ENCODE results near the gene ST8SIA4. TPM values are rescaled to one million over a fixed set of nuclear protein-coding genes. Genes with fewer than 3 reads are reported as not detected.

Gene ST8SIA4
- total and polyA plus RNA-seq, 10 of the 15 experiments (the other 5 are each of a cell fraction or from before 2014, with no cell fraction given) = 4.4 to 30.9 (median 19.5) TPM

DNA sequence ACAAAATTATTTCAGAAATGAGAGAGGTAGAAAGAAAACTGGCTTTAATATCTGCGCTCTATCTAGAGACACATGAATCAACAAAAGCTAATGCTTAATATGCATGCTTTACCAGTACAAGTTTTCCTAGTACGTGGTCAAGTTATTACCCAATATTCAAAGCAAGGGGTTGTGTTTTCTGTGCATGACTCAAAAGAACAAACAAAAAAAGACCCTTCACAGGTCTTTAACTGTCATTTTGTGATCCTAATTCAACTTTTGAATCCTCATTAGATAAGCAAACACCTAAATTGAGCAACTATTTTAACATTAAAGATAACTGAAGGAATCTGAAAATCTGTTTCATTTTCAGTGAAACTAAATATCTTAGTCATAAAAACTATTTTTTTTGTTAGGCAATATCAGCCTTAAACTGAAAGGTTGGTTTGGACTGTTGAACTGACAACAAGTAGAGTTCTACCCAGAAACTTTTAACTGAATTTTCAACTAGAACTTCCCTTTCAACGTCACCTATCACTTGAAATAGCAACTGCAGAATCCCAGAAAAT lies 12.5 kb downstream of the ST8SIA4 start (continued):
- TF ChIP-seq NFIC (IDR thresholded peaks at IDR 0.05; ENCODE audit: low read depth, low read length) (0 out of 2 replicates have a peak, but pooled peaks have one; percentile 59), POLR2A (IDR thresholded peaks at IDR 0.05; ENCODE audit: low read depth, low read length) (no peak), STAT1 (conservative IDR thresholded peaks at IDR 0.05) (no peak), RBBP5 (conservative IDR thresholded peaks at IDR 0.05) (0 out of 2 replicates have a peak, but pooled peaks have one; percentile 39), PML (IDR thresholded peaks at IDR 0.05; ENCODE audit: low read length) (no peak), IRF3 (IDR thresholded peaks at IDR 0.05) (no peak), REST (IDR thresholded peaks at IDR 0.05; ENCODE audit: low read depth, low read length) (no peak), NRF1 (conservative IDR thresholded peaks at IDR 0.05; ENCODE audit: low read depth, low read length) (no peak), MXI1 (IDR thresholded peaks at IDR 0.05; ENCODE audit: low read depth, low read length) (no peak), NR2C1 (IDR thresholded peaks at IDR 0.05) (no peak), PRDM15 (CRISPR knock-in tag; IDR thresholded peaks at IDR 0.05) (no peak), NKRF (conservative IDR thresholded peaks at IDR 0.05) (no peak), RUNX3 (IDR thresholded peaks at IDR 0.05; ENCODE audit: low read length) (peak; percentile 74; the same call in 1 of the 2 replicates), ZNF274 (IDR thresholded peaks at IDR 0.05; ENCODE audit: insufficient read depth, insufficient read length) (no peak)
- TF ChIP-seq, protein P1, sequence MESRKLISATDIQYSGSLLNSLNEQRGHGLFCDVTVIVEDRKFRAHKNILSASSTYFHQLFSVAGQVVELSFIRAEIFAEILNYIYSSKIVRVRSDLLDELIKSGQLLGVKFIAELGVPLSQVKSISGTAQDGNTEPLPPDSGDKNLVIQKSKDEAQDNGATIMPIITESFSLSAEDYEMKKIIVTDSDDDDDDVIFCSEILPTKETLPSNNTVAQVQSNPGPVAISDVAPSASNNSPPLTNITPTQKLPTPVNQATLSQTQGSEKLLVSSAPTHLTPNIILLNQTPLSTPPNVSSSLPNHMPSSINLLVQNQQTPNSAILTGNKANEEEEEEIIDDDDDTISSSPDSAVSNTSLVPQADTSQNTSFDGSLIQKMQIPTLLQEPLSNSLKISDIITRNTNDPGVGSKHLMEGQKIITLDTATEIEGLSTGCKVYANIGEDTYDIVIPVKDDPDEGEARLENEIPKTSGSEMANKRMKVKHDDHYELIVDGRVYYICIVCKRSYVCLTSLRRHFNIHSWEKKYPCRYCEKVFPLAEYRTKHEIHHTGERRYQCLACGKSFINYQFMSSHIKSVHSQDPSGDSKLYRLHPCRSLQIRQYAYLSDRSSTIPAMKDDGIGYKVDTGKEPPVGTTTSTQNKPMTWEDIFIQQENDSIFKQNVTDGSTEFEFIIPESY (IDR thresholded peaks at IDR 0.05) = no peak

All from GM12878 (cell line).